Neural cell (in vitro differentiated cells): ENCODE measurements around the gene TTC19. TPM values are rescaled to one million over a fixed set of nuclear protein-coding genes. Genes with fewer than 3 reads are reported as not detected.

ENCODE experiments used
- H2AFZ ChIP-seq: fragments of 200-600, 300-800 bp; sonication (generic), shearing (Covaris generic); 2 replicates; pipeline ENCODE4 v1.6.0; 2014; ENCODE audit warnings: low read depth, mild to moderate bottlenecking, antibody characterized with exemption, low read length, moderate library complexity
- H3F3A ChIP-seq: fragments of 200-600 bp; shearing (Covaris generic); 2 replicates; pipeline ENCODE4 v1.6.1; 2016; ENCODE audit warnings: mild to moderate bottlenecking, moderate library complexity, mixed read lengths, antibody characterized with exemption, low read length; ENCODE audit not compliant: insufficient read depth, poor library complexity, severe bottlenecking
- H3K27ac ChIP-seq: fragments of 200-600, 300-800 bp; sonication (generic), shearing (Covaris generic); 2 replicates; pipeline ENCODE4 v1.5.1; 2014; ENCODE audit warnings: mild to moderate bottlenecking, low read length, moderate library complexity
- H3K27me3 ChIP-seq: fragments of 300-800, 200-600 bp; sonication (generic), shearing (Covaris generic); 2 replicates; pipeline ENCODE4 v1.6.0; 2014; ENCODE audit warnings: mild to moderate bottlenecking, low read depth, low read length, moderate library complexity; ENCODE audit not compliant: insufficient read depth
- H3K36me3 ChIP-seq: fragments of 300-800, 200-600 bp; sonication (generic), shearing (Covaris generic); 2 replicates; pipeline ENCODE4 v1.5.1; 2014; ENCODE audit warnings: mild to moderate bottlenecking, antibody characterized with exemption, low read length, moderate library complexity; ENCODE audit not compliant: insufficient read depth
- H3K4me2 ChIP-seq: fragments of 300-800, 200-600 bp; sonication (generic), shearing (Covaris generic); 2 replicates; pipeline ENCODE4 v1.6.0; 2014; ENCODE audit warnings: mild to moderate bottlenecking, low read length
- H3K4me3 ChIP-seq: fragments of 300-800, 200-600 bp; sonication (generic), shearing (Covaris generic); 2 replicates; pipeline ENCODE4 v1.5.1; 2014; ENCODE audit warnings: mild to moderate bottlenecking, low read length, moderate library complexity
- H3K79me2 ChIP-seq: fragments of 200-600 bp; shearing (Covaris generic); replicated peaks from 2 replicates; pipeline ENCODE4 v1.6.0; 2014; ENCODE audit warnings: mild to moderate bottlenecking, low read length, moderate library complexity; ENCODE audit not compliant: insufficient read depth
- H3K9ac ChIP-seq: fragments of 300-800, 200-600 bp; sonication (generic), shearing (Covaris generic); 2 replicates; pipeline ENCODE4 v1.6.1; 2016; ENCODE audit warnings: mild to moderate bottlenecking, low read length, mixed read lengths
- H3K9me2 ChIP-seq: fragments of 200-600 bp; shearing (Covaris generic); 2 replicates; pipeline ENCODE4 v1.6.1; 2016; ENCODE audit warnings: mild to moderate bottlenecking, low read length, mixed read lengths; ENCODE audit not compliant: insufficient read depth
- H3K9me3 ChIP-seq: fragments of 200-600, 300-800 bp; sonication (generic), shearing (Covaris generic); 2 replicates; pipeline ENCODE4 v1.6.1; 2016; ENCODE audit warnings: mild to moderate bottlenecking, mixed run types, low read length, moderate library complexity, mixed read lengths
- H4K20me1 ChIP-seq: fragments of 200-600 bp; shearing (Covaris generic); 2 replicates; pipeline ENCODE4 v1.6.1; 2016; ENCODE audit warnings: mild to moderate bottlenecking, mixed run types; ENCODE audit not compliant: insufficient read depth
- CTCF ChIP-seq: fragments of 450-650 bp; IDR thresholded peaks from 2 replicates; pipeline ENCODE4 v1.5.1; 2014; ENCODE audit warnings: antibody characterized with exemption, mild to moderate bottlenecking, moderate library complexity; ENCODE audit not compliant: poor library complexity, severe bottlenecking
- EP300 ChIP-seq: fragments of 450-650 bp; conservative IDR thresholded peaks from 2 replicates; pipeline ENCODE4 v1.6.1; 2014; ENCODE audit warnings: antibody characterized with exemption, mild to moderate bottlenecking, moderate library complexity; ENCODE audit not compliant: poor library complexity, severe bottlenecking
- EZH2 ChIP-seq: fragments of 200-600, 300-800 bp; shearing (Covaris generic), sonication (generic); IDR thresholded peaks from 2 replicates; pipeline ENCODE4 v1.6.1; 2014; ENCODE audit warnings: antibody characterized with exemption, low read length, borderline replicate concordance, mild to moderate bottlenecking; ENCODE audit not compliant: insufficient read depth, poor library complexity, severe bottlenecking
- MXI1 ChIP-seq: fragments of 450-650 bp; conservative IDR thresholded peaks from 2 replicates; pipeline ENCODE4 v1.6.1; 2014; ENCODE audit warnings: antibody characterized with exemption, mild to moderate bottlenecking; ENCODE audit not compliant: poor library complexity, severe bottlenecking
- POLR2AphosphoS5 ChIP-seq: IDR thresholded peaks from 2 replicates; pipeline ENCODE4 v1.6.1; 2012
- RAD21 ChIP-seq: fragments of 450-650 bp; conservative IDR thresholded peaks from 2 replicates; pipeline ENCODE4 v1.6.1; 2014; ENCODE audit warnings: antibody characterized with exemption, mild to moderate bottlenecking, moderate library complexity
- SMC3 ChIP-seq: fragments of 450-650 bp; conservative IDR thresholded peaks from 2 replicates; pipeline ENCODE4 v1.6.1; 2014; ENCODE audit warnings: antibody characterized with exemption, mild to moderate bottlenecking, moderate library complexity; ENCODE audit not compliant: poor library complexity
- TAF1 ChIP-seq: IDR thresholded peaks from 2 replicates; pipeline ENCODE4 v1.6.1; 2012; ENCODE audit warnings: low read depth
- polyA plus RNA-seq: library from polyadenylated mRNA; depleted of rRNA; stranded (reverse); fragments of >200 nt; gene quantifications from 2 replicates; pipeline ENCODE4 v1.2.3, GENCODE V29; 2014
- TF ChIP-seq, protein P1 (sequence below): IDR thresholded peaks from 2 replicates; pipeline ENCODE4 v1.6.1; 2012; ENCODE audit warnings: borderline replicate concordance

The TTC19 gene
- polyA plus RNA-seq, 1 donor from 2014 or later: 97.8 TPM

- Histone ChIP-seq H3K27me3 (no peaks in the 10 kb centered on the region), H3K27ac (no peak overlapping the region), H3K4me3 (no peak overlapping the region), H3K36me3 (no peaks in the 10 kb centered on the region), H4K20me1 (no peaks in the 10 kb centered on the region), H3K9ac (no peak overlapping the region), H3K9me3 (no peaks in the 10 kb centered on the region), H3K9me2 (no peaks in the 10 kb centered on the region), H3F3A (no peaks in the 10 kb centered on the region), H3K79me2 (no peaks in the 10 kb centered on the region), H3K4me2 (no peak overlapping the region), H2AFZ (no peak overlapping the region)
- no peak for TF ChIP-seq TAF1
- no peak for TF ChIP-seq EP300
- no peak for TF ChIP-seq CTCF
- no peak for TF ChIP-seq MXI1
- no peak for TF ChIP-seq RAD21
- TF ChIP-seq, protein P1, sequence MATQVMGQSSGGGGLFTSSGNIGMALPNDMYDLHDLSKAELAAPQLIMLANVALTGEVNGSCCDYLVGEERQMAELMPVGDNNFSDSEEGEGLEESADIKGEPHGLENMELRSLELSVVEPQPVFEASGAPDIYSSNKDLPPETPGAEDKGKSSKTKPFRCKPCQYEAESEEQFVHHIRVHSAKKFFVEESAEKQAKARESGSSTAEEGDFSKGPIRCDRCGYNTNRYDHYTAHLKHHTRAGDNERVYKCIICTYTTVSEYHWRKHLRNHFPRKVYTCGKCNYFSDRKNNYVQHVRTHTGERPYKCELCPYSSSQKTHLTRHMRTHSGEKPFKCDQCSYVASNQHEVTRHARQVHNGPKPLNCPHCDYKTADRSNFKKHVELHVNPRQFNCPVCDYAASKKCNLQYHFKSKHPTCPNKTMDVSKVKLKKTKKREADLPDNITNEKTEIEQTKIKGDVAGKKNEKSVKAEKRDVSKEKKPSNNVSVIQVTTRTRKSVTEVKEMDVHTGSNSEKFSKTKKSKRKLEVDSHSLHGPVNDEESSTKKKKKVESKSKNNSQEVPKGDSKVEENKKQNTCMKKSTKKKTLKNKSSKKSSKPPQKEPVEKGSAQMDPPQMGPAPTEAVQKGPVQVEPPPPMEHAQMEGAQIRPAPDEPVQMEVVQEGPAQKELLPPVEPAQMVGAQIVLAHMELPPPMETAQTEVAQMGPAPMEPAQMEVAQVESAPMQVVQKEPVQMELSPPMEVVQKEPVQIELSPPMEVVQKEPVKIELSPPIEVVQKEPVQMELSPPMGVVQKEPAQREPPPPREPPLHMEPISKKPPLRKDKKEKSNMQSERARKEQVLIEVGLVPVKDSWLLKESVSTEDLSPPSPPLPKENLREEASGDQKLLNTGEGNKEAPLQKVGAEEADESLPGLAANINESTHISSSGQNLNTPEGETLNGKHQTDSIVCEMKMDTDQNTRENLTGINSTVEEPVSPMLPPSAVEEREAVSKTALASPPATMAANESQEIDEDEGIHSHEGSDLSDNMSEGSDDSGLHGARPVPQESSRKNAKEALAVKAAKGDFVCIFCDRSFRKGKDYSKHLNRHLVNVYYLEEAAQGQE: no peak
- TF ChIP-seq SMC3: no peak
- TF ChIP-seq POLR2AphosphoS5: no peak
- no peak for TF ChIP-seq EZH2
Measured at GRCh38 chr17:16075949-16076348, 76.3 kb downstream of the TTC19 start.

Other genes starting within 250 kb of the TTC19 start
- 0.78 TPM in 1 of 2 replicates, not detected in the other for gene ADORA2B, start 54.7 kb upstream of the TTC19 start, polyA plus RNA-seq
- 34.0 and 51.2 TPM in 2 replicates for gene ZSWIM7, start 120 bp upstream of the TTC19 start, polyA plus RNA-seq
- 26.9 and 27.9 TPM in 2 replicates for gene NCOR1, start 215.7 kb downstream of the TTC19 start, polyA plus RNA-seq
- 72.9 and 75.5 TPM in 2 replicates for gene PIGL, start 217.4 kb downstream of the TTC19 start, polyA plus RNA-seq